ENCODE measurements around the gene PCDHGA3.
"Not testable (repeated sequence)": the region's sequence is repeated elsewhere in the genome, so short reads cannot be mapped to it uniquely, and the experiment has no call there.

PCDHGA3 gene

DNA sequence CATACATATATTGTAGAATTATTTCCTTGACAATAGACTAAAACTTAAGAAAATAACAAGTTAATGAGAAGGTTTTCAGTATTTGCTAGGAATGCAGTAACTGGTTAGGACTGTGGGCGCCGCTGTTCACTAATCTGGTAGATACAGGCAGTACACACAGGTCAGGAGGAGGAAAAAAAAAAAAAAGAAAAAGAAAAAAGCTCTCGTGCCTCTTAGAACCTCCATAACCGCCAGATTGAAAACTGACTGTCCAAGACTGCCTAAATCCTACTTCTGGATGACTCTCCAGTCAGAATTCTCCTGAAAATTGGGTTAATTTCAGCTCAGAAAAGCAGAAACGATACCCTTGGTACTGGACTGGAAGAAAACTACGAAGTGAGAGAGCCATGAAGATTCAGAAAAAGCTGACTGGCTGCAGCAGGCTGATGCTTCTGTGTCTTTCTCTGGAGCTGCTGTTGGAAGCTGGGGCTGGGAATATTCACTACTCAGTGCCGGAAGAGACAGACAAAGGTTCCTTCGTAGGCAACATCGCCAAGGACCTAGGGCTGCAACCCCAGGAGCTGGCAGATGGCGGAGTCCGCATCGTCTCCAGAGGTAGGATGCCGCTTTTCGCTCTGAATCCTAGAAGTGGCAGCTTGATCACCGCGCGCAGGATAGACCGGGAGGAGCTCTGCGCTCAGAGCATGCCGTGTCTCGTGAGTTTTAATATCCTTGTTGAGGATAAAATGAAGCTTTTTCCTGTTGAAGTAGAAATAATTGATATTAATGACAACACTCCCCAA, 13.1 kb upstream of the PCDHGA3 start, which contains the start of gene PCDHGA1:
PCDHGA1 (plus strand) TSS at position 216 of the 782 bp plus-strand sequence.
- Histone ChIP-seq H2BK15ac (ENCODE audit: low read depth, poor library complexity, severe bottlenecking) (no peak within 1 kb of the TSS), H3K18ac (ENCODE audit: low read depth in 1 of 2, low read length in 2 of 2) (no peak within 1 kb of the TSS), H3K9ac (ENCODE audit: low read length) (peak within 1 kb of the TSS; percentile 62), H3K9me3 (ENCODE audit: control insufficient read depth, low read length) (peaks cover 44% of the 10 kb centered on the region), H3K14ac (ENCODE audit: low read length in 2 of 2) (no peak within 1 kb of the TSS), H3K4me1 (ENCODE audit: control insufficient read depth, insufficient read depth, low read depth, low read length) (no peaks in the 10 kb centered on the region), H4K8ac (ENCODE audit: low read length) (no peak within 1 kb of the TSS), H3K4ac (ENCODE audit: low read depth in 1 of 2, low read length in 2 of 2) (no peak within 1 kb of the TSS), H3K79me1 (replicated peaks; ENCODE audit: low read length, poor library complexity, severe bottlenecking) (no peaks in the 10 kb centered on the region), H3K36me3 (ENCODE audit: control insufficient read depth in 1 of 2, insufficient read depth in 2 of 2, low read depth in 1 of 2, low read length in 2 of 2) (no peaks in the 10 kb centered on the region), H3K27ac (ENCODE audit: low read length, poor library complexity, severe bottlenecking) (no peak within 1 kb of the TSS), H2BK12ac (ENCODE audit: low read length in 2 of 2) (no peak within 1 kb of the TSS), H3K23ac (ENCODE audit: low read length in 2 of 2) (no peak within 1 kb of the TSS), H4K91ac (ENCODE audit: low read length) (no peak within 1 kb of the TSS), H2AK5ac (ENCODE audit: low read length, severe bottlenecking) (no peak within 1 kb of the TSS), H3K27me3 (ENCODE audit: control insufficient read depth in 1 of 2, insufficient read depth in 1 of 2, low read length in 2 of 2) (no peaks in the 10 kb centered on the region), H2AFZ (ENCODE audit: low read depth, low read length) (no peak within 1 kb of the TSS), H3K4me2 (ENCODE audit: low read length, poor library complexity, severe bottlenecking) (no peak within 1 kb of the TSS), H2BK5ac (ENCODE audit: low read depth, low read length, poor library complexity, severe bottlenecking) (no peak within 1 kb of the TSS), H3K4me3 (ENCODE audit: insufficient read depth in 1 of 2, low read depth in 1 of 2, low read length in 2 of 2) (peak within 1 kb of the TSS in 1 of 2 experiments; percentile 59), H2BK120ac (ENCODE audit: low read depth, low read length) (no peak within 1 kb of the TSS)
- no peak for DNase-seq
- 81% methylated on average over 18 of the region's 21 CpGs for WGBS

DNA sequence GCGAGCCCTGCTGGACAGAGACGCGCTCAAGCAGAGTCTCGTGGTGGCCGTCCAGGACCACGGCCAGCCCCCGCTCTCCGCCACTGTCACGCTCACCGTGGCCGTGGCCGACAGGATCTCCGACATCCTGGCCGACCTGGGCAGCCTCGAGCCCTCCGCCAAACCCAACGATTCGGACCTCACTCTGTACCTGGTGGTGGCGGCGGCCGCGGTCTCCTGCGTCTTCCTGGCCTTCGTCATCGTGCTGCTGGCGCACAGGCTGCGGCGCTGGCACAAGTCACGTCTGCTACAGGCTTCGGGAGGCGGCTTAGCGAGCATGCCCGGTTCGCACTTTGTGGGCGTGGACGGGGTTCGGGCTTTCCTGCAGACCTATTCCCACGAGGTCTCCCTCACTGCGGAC, 11.1 kb upstream of the PCDHGA3 start:
- not testable (repeated sequence) for DNase-seq; H4K91ac ChIP-seq (ENCODE audit: low read length); H4K8ac ChIP-seq (ENCODE audit: low read length); H3K18ac ChIP-seq (ENCODE audit: low read depth in 1 of 2, low read length in 2 of 2); H3K4me2 ChIP-seq (ENCODE audit: low read length, poor library complexity, severe bottlenecking); H3K36me3 ChIP-seq (ENCODE audit: control insufficient read depth in 1 of 2, insufficient read depth in 2 of 2, low read depth in 1 of 2, low read length in 2 of 2); H3K27me3 ChIP-seq (ENCODE audit: control insufficient read depth in 1 of 2, insufficient read depth in 1 of 2, low read length in 2 of 2); H3K4ac ChIP-seq (ENCODE audit: low read depth in 1 of 2, low read length in 2 of 2); H2AFZ ChIP-seq (ENCODE audit: low read depth, low read length); H3K27ac ChIP-seq (ENCODE audit: low read length, poor library complexity, severe bottlenecking); H3K14ac ChIP-seq (ENCODE audit: low read length in 2 of 2); H3K4me3 ChIP-seq (ENCODE audit: insufficient read depth in 1 of 2, low read depth in 1 of 2, low read length in 2 of 2); H2BK15ac ChIP-seq (ENCODE audit: low read depth, poor library complexity, severe bottlenecking); H3K9ac ChIP-seq (ENCODE audit: low read length); H3K4me1 ChIP-seq (ENCODE audit: control insufficient read depth, insufficient read depth, low read depth, low read length); H2BK120ac ChIP-seq (ENCODE audit: low read depth, low read length); H2BK12ac ChIP-seq (ENCODE audit: low read length in 2 of 2); H2BK5ac ChIP-seq (ENCODE audit: low read depth, low read length, poor library complexity, severe bottlenecking); H3K23ac ChIP-seq (ENCODE audit: low read length in 2 of 2); H2AK5ac ChIP-seq (ENCODE audit: low read length, severe bottlenecking); H3K79me1 ChIP-seq (replicated peaks; ENCODE audit: low read length, poor library complexity, severe bottlenecking)
- H3K9me3 ChIP-seq (ENCODE audit: control insufficient read depth, low read length) = peaks cover 60% of the 10 kb centered on the region
- WGBS = 91% methylated on average over 28 of the region's 39 CpGs

DNA sequence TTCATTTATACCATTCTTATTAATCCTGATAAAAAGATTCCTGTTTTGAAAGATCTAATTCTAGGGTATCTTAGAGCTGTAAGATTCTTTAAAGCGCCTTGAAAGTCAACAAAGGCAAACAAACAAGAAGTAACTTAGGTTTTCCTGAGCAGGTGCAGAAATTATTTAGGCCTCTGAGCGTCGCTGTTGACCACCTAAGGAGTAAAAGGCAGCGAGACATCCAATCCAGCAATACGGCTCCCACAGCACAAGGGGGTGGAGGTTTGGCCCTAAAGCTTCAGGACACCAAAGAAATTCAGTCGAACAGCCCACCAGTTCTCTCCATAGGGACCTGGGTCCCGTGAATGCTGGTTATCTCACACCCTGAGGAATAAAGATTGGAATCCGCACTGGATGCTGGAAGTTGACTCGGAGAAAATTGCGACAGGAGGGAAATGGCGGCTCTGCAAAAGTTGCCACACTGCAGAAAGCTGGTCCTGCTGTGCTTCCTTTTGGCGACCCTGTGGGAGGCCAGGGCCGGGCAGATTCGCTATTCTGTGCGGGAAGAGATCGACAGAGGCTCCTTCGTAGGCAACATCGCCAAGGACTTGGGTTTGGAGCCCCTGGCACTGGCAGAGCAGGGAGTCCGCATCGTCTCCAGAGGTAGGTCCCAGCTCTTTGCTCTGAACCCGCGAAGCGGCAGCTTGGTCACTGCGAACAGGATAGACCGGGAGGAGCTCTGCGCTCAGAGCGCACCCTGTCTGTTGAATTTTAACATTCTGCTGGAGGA, 4.9 kb upstream of the PCDHGA3 start, which contains the start of gene PCDHGA2:
PCDHGA2 (plus strand) TSS at position 223 of the 769 bp plus-strand sequence.
- DNase-seq = no peak
- no peak within 1 kb of the TSS for H2AK5ac ChIP-seq (ENCODE audit: low read length, severe bottlenecking)
- no peak within 1 kb of the TSS for H3K4ac ChIP-seq (ENCODE audit: low read depth in 1 of 2, low read length in 2 of 2)
- no peak within 1 kb of the TSS for H2BK120ac ChIP-seq (ENCODE audit: low read depth, low read length)
- no peak within 1 kb of the TSS for H3K23ac ChIP-seq (ENCODE audit: low read length in 2 of 2)
- 71% methylated on average over 27 of the region's 27 CpGs for WGBS
- no peak within 1 kb of the TSS for H3K27ac ChIP-seq (ENCODE audit: low read length, poor library complexity, severe bottlenecking)
- no peak within 1 kb of the TSS for H2BK12ac ChIP-seq (ENCODE audit: low read length in 2 of 2)
- no peak within 1 kb of the TSS for H2AFZ ChIP-seq (ENCODE audit: low read depth, low read length)
- peaks cover 67% of the 10 kb centered on the region for H3K9me3 ChIP-seq (ENCODE audit: control insufficient read depth, low read length)
- no peak within 1 kb of the TSS for H2BK5ac ChIP-seq (ENCODE audit: low read depth, low read length, poor library complexity, severe bottlenecking)
- H3K79me1 ChIP-seq (replicated peaks; ENCODE audit: low read length, poor library complexity, severe bottlenecking) = no peaks in the 10 kb centered on the region
- peak within 1 kb of the TSS in 1 of 2 experiments; percentile 66 for H3K4me3 ChIP-seq (ENCODE audit: insufficient read depth in 1 of 2, low read depth in 1 of 2, low read length in 2 of 2)
- no peak within 1 kb of the TSS for H3K18ac ChIP-seq (ENCODE audit: low read depth in 1 of 2, low read length in 2 of 2)
- H3K4me1 ChIP-seq (ENCODE audit: control insufficient read depth, insufficient read depth, low read depth, low read length) = no peaks in the 10 kb centered on the region
- H3K4me2 ChIP-seq (ENCODE audit: low read length, poor library complexity, severe bottlenecking) = no peak within 1 kb of the TSS
- no peaks in the 10 kb centered on the region for H3K36me3 ChIP-seq (ENCODE audit: control insufficient read depth in 1 of 2, insufficient read depth in 2 of 2, low read depth in 1 of 2, low read length in 2 of 2)
- H2BK15ac ChIP-seq (ENCODE audit: low read depth, poor library complexity, severe bottlenecking) = no peak within 1 kb of the TSS
- no peak within 1 kb of the TSS for H4K91ac ChIP-seq (ENCODE audit: low read length)
- H3K27me3 ChIP-seq (ENCODE audit: control insufficient read depth in 1 of 2, insufficient read depth in 1 of 2, low read length in 2 of 2) = no peaks in the 10 kb centered on the region
- no peak within 1 kb of the TSS for H4K8ac ChIP-seq (ENCODE audit: low read length)
- no peak within 1 kb of the TSS for H3K14ac ChIP-seq (ENCODE audit: low read length in 2 of 2)
- H3K9ac ChIP-seq (ENCODE audit: low read length) = peak within 1 kb of the TSS; percentile 59

DNA sequence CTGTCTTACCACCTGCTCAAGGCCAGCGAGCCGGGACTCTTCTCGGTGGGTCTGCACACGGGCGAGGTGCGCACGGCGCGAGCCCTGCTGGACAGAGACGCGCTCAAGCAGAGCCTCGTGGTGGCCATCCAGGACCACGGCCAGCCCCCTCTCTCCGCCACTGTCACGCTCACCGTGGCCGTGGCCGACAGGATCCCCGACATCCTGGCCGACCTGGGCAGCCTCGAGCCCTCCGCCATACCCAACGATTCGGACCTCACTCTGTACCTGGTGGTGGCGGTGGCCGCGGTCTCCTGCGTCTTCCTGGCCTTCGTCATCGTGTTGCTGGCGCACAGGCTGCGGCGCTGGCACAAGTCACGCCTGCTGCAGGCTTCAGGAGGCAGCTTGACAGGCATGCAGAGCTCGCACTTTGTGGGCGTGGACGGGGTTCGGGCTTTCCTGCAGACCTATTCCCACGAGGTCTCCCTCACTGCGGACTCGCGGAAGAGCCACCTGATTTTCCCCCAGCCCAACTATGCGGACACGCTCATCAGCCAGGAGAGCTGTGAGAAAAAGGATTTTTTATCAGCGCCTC, 2.8 kb upstream of the PCDHGA3 start:
- H3K14ac ChIP-seq (ENCODE audit: low read length in 2 of 2); H3K27ac ChIP-seq (ENCODE audit: low read length, poor library complexity, severe bottlenecking); H3K27me3 ChIP-seq (ENCODE audit: control insufficient read depth in 1 of 2, insufficient read depth in 1 of 2, low read length in 2 of 2); H3K18ac ChIP-seq (ENCODE audit: low read depth in 1 of 2, low read length in 2 of 2); H2BK5ac ChIP-seq (ENCODE audit: low read depth, low read length, poor library complexity, severe bottlenecking); H3K9ac ChIP-seq (ENCODE audit: low read length); H2AFZ ChIP-seq (ENCODE audit: low read depth, low read length); H3K4ac ChIP-seq (ENCODE audit: low read depth in 1 of 2, low read length in 2 of 2); H3K79me1 ChIP-seq (replicated peaks; ENCODE audit: low read length, poor library complexity, severe bottlenecking); H2AK5ac ChIP-seq (ENCODE audit: low read length, severe bottlenecking); H3K4me3 ChIP-seq (ENCODE audit: insufficient read depth in 1 of 2, low read depth in 1 of 2, low read length in 2 of 2); H3K4me2 ChIP-seq (ENCODE audit: low read length, poor library complexity, severe bottlenecking); H3K23ac ChIP-seq (ENCODE audit: low read length in 2 of 2); H3K36me3 ChIP-seq (ENCODE audit: control insufficient read depth in 1 of 2, insufficient read depth in 2 of 2, low read depth in 1 of 2, low read length in 2 of 2); H3K4me1 ChIP-seq (ENCODE audit: control insufficient read depth, insufficient read depth, low read depth, low read length); H2BK15ac ChIP-seq (ENCODE audit: low read depth, poor library complexity, severe bottlenecking); H4K91ac ChIP-seq (ENCODE audit: low read length); H2BK120ac ChIP-seq (ENCODE audit: low read depth, low read length); H2BK12ac ChIP-seq (ENCODE audit: low read length in 2 of 2); DNase-seq; H4K8ac ChIP-seq (ENCODE audit: low read length): not testable (repeated sequence)
- 96% methylated on average over 29 of the region's 45 CpGs for WGBS
- H3K9me3 ChIP-seq (ENCODE audit: control insufficient read depth, low read length) = peaks cover 68% of the 10 kb centered on the region
